GM21786 (cell line): ENCODE measurements around the gene RAPGEF1.

Experiments used
- ATAC-seq: cut with Tn5 transposase; IDR thresholded peaks from one replicate; pipeline ENCODE4 v1.9.1; 2021; ENCODE audit not compliant: unreplicated experiment

Gene RAPGEF1

DNA sequence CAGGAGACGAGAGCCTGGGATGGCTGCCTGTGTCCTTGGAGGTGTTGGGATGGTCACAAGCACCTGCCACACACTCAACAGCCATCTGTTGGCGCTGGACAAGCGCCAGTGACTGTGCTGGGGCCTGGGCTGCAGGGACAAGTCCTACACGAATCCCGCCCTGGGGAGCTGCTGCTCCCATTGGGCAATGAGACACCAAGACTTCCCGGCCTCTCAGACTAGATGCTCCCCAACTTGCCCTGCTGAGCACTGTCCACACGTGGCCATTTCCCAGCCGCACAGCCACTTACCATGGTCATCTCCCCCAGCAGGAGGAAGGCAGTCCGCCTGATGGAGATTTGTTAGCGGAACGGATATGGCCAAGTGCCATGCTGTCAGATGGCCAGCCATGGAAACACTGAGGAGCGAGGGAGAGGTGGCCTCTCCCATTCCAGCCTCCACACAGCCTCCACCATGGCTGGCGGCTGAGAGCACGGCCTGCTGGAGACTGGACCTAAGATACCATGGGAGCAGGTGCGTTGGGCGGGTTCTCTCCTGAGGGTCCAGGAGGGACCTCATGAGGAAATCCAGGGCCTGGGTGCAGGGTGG, 150.7 kb downstream of the RAPGEF1 start:
- no peak for ATAC-seq

DNA sequence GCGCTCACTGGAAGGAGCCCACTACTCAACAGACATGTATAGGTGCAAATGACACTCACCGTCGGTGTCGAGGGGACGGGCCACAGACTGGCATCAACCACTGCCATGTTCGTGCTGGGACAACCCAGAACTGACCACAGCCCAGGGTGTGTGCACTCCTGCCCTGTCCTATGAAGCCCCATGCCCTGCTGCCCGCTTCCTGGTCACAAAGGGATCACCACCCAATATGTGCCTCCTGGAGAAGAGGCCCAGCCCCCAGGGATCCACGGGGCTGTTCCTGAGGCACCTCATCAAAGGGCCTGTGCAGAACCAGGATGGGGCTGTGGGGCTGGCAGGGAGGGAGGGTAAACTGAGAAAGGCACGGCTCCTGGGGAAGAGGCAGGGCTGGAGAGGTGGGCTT, 151.5 kb downstream of the RAPGEF1 start:
- ATAC-seq, result no peak

DNA sequence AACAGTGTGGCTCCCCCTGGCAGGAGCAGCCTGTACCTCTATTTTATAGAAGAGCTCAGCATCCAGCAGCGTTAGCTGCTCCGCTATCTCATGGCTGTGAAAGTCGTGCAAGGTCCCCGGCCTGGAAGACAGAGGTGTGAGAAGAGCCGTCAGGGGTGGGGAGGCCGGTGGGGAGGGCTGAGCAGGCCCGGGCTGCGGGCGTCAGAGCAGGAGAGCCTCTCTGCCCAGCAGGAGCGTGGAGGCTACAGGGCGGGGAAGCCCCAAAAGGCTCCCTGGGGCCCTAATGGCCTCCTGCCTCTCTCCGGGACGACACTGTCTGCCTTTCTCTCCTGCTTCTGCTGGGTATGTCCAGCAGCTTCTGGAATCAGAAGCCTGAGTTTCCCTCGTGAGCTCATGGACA, 152.0 kb downstream of the RAPGEF1 start:
- no peak for ATAC-seq

DNA sequence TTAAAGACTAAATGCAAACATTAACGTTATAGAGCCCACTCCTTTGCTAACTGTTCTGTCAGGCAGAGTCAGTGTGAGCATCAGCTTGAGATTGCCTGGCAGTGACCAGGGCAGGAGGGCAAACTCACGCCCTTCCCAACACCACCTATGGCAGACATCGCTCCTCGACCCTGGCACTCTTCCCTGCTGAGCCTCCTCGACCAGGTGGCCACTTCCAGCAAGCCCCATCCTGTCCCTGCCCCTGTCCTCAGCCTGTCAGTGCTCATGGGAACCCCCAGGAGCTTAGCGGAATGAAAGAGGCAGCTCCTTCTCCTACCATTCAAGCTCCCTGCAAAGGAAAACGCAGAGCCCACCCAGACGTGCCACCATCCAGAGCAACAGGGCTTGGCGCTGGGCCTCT, 152.5 kb downstream of the RAPGEF1 start:
- no peak for ATAC-seq

DNA sequence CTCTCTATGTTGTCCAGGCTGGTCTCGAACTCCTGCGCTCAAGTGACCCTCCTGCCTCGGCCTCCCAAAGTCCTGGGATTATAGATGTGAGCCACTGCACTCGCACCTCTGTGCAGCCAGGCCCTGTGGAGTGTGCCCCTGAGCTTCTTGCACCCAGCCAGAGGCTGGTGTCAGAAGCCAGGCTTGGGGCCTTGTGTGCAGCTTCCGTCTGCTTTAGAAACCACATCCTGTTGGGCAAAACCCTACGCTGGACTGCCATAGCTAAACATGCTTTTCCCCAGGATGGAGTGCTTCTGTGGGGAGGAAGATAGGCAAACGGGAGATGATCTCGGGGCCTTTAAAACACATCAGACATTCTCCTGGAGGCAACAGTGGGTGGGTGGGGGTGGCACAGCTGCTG, 154.5 kb downstream of the RAPGEF1 start:
- ATAC-seq, result no peak

DNA sequence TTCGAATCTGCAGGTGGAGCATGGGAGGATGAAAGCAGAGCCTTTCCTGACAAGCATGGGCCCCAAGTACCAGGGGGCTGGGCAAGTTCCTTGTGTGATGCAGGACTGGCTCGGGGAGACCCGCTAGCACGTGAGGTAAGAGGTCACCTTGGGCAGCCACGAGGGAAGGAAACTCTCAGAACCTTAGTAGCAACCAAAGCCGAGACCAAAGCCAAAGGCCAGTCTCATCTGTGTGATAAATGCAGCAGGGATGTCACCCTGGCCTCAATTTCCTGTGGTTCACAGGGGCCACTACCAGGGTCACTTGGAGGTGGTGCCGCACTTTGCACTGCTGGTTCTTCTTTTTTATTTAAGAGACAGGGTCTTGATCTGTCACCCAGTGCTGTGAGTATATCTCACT, 155.0 kb downstream of the RAPGEF1 start:
- no peak for ATAC-seq

DNA sequence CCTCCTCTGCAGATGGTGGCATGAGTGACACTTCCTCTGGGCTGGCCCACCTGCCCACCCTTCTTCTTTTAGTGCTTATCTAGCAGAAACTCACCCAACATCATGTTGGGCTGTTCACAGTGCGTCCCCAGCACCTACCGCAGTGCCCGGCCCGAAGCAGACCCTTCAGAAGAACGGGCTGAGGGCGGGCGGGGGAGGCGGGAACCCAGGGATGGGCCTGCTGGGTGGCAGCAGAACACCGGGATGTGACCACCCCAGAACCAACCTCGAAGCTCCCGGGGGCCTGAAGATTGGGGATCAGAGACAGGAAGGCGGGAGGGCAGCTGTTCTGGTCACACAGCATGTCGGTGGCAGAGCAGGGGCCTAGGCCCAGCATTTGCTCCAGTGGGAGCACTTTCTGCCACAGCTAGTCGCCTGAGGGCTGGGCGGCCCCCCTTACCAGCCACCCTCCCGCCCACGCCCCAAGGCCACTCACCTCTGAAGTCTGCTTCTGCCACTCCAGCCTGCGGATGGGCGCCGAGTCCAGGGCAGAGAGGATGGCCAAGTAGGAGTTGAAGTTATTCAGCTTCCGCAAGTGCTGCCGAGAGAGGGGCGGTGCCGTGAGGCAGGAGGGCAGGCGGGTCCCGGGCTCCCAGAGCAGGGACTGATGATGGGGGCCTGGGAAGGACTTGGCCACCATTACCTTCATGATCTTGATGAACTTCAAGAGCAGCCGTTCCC, 155.9 kb downstream of the RAPGEF1 start:
- no peak for ATAC-seq

DNA sequence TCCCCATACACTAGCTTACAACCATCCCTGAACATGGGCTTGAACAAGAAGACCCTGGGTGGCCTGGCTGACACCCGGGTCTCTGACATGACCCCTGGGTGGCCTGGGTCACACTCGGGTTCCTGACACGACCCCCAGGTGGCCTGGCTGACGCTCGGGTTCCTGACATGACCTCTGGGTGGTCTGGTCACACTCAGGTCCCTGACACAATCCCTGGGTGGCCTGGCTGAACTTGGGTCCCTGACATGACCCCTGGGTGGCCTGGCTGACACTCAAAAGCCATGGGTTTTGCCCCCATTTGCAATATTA, 156.6 kb downstream of the RAPGEF1 start:
- ATAC-seq, result no peak

DNA sequence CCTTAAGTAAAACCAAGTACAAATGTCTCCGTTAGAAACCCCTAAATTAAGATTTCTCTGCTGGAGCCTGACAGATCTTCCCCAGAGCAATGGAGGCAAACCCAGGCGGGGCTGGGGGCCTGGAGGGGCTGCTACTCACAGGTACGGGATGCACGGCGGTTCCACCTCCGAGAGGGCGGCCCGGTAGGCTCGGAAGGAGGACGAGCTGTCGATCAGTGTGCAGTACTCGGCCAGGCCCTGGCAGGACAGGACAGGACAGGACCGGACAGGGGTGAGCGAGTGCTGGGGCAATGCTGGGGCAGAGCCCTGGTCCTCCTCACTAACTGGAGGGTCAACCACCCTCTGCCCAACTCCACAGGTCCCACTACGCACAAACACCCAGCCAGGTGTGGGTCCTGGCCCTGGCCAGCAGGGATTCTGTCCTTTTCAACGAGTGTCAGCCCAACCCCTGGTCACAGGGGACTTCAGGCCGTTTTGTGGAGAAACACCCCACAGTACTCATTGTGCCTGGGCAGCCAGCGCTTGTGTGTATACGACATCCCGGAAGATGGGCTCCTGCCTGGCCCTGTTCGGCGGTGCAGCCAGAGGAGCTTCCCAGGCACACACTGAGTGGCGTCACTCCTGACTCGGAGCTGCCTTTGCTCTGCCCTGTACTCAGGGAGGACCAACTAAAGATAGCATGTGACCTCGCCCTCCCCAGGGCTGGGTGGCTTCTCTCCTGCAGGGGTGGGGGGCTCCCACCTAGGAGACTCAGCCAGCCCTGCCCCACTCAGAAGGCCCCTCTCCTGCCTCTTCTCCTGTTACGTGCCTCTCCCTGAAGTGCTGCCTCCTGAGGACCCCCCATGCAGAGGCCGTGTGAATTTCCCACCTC, 157.2 kb downstream of the RAPGEF1 start:
- no peak for ATAC-seq

DNA sequence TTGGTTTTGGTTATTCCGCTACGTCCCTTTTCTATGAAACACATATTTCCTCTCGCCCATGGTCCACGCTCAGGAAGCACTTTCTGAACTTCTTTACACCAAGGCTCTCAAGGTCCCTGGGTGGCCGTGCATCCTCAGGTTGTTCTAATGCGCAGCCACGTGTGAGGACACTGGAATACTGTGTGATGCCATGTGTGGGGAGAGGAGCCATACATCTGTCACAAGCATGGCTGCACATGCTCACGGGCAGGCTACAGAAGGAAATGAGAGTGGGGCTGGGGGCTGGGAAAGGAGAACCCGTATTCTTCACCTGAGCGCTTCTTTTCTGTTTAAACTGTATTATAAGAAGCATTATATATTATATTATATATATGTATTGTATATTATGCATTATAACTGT, 157.8 kb downstream of the RAPGEF1 start:
- no peak for ATAC-seq

DNA sequence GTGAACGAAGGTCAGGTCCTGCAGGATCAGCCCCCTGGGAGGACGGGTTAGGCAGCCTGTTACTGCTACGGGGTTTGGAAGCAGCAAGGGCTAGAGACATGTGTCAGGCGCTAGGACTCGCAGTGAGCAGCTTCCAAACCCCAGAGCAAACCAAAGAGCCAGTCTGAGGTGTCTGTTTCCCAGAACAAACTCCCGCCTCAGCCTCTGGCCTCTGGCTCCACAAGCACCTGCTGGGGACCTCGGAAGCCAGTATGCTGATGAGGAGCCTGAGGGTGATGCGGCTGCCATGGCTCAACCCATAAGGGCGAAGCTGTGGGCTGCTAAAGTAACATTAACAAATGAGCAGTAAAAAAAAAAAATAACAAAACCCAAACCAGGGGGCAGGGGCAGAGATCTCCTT, 159.5 kb downstream of the RAPGEF1 start:
- no peak for ATAC-seq

GRCh38 chr9:131579789-131580211, 160.1 kb downstream of the RAPGEF1 start:
- no peak for ATAC-seq

DNA sequence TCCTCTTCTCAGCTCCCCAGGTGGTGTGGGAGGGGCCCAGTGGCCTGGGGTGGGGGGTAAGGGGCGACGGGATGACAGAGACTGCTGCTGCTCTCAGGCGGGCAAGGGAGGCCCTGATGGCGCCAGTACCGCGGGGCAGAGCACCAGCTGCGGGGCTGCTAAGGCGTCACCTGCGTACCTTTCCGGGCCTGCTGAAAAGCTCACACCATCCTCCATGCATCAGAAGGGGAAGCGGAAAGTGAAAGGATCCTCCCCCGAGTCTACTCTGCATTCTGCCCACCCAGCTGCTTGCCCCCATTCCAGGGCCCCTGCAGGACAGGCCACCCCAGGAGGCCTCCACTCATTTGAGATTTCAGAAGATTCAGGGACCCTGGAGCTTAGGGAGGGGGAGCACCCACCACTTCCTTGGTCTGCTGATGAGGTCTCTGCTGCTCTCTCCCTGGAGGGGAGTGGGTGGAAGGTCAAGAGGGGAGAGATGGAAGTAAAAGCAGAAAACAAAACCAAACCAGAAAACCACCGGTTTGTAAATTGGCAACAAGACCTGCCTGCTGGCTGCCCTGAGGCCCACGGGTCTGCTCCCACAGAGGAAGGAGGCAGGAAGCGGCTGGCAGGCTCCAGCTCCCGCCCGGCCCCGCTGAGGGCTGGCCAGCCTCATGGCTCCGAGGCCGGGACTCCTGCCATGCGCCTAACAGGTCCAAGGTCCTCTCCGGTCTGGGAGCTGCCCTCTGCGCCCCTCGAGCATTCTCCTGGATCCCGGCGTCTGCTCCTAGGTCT, 161.0 kb downstream of the RAPGEF1 start:
- ATAC-seq, result peak; percentile 74

DNA sequence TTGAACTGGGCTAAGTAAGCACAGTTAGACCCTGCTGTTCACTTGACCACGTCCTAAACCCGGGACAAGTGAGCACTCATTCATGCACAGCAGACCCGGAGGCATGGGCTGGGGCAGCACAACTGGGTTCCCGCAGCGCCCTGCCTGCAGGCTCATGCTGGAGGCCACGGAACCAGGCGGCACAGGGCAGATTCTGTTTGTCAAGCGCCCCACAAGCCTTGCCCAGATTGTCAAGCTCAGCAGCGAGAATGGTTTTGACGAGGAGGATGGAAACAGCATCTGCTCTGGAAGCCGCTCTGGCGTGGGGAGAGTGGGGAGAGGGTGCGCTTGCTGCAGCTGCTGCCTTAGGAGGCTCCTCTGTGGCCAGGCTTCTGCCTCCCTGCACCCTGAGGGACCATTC, 161.9 kb downstream of the RAPGEF1 start:
- ATAC-seq, result no peak

- no peak for ATAC-seq
Measured at GRCh38 chr9:131577005-131578000, 162.6 kb downstream of the RAPGEF1 start.

- ATAC-seq, result no peak
Measured at GRCh38 chr9:131575946-131576853, 163.7 kb downstream of the RAPGEF1 start.

DNA sequence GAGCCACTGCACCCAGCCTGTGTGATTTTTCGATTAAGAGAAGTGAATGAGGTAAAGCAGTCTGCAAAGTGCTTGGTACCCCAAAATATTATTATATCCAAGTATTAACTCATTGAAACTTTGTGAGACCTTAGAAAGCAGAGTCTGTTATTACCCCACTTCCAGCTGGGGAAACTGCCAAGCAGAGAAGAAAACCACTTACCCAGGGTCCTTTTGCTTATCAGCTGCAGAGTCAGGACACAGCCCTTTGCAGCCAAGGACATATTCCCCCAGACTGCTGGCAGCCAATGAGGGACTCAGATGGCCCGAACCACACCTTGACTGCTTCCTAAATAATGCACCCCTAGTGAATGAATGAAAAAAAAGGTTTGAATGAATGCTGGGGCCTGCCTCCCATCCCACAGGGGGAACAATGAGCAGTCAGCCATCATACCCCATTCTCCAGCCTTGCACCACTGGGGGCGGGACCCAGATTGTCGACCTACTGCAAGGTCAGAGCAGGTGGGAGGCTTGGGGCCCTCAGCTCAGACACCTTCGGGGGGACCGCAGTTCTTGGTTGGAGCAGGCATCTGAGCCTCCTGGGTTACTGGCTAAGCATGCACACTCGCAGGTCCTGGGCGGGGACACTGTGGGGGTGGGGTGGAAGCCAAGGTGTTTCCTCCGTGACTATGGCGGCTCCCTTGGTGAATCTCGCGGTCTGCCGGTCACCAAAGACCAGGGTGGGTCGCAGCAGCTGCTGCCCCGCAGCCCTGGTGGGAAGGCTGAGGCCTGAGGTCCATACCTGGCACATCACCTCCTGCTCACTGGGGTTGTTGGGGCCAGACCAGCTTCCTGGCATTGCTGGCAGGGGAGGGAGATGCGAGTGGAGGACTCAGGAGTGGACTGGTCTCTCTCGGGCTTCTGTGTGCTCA, 164.9 kb downstream of the RAPGEF1 start:
- no peak for ATAC-seq

- ATAC-seq, result no peak
Measured at GRCh38 chr9:131567910-131568309, 172.0 kb downstream of the RAPGEF1 start.
